ENCODE measurements around the gene KIAA1671.

The KIAA1671 gene

GRCh38 chr22:25110596-25110845, 158.0 kb downstream of the KIAA1671 start:
- Histone ChIP-seq H2AFZ (ENCODE audit: low read length) (no peak overlapping the region), H3K4me2 (ENCODE audit: low read depth, low read length, poor library complexity, severe bottlenecking) (peak overlapping the region; percentile 85), H3K4me1 (ENCODE audit: insufficient read depth, low read length, poor library complexity, severe bottlenecking) (peaks cover 8% of the 10 kb centered on the region), H3K9me3 (ENCODE audit: insufficient read depth, low read depth, low read length) (no peaks in the 10 kb centered on the region), H3F3A (ENCODE audit: low read depth) (no peaks in the 10 kb centered on the region), H3K9ac (ENCODE audit: low read depth, low read length, poor library complexity, severe bottlenecking) (no peak overlapping the region), H3K79me2 (ENCODE audit: insufficient read depth, low read length) (no peaks in the 10 kb centered on the region), H3K9me2 (replicated peaks; ENCODE audit: low read depth, low read length) (no peaks in the 10 kb centered on the region), H3K36me3 (ENCODE audit: insufficient read depth, low read length) (no peaks in the 10 kb centered on the region), H3K4me3 (ENCODE audit: low read length, poor library complexity, severe bottlenecking) (peak overlapping the region; percentile 73), H3K27me3 (ENCODE audit: insufficient read depth, low read length, poor library complexity, severe bottlenecking) (no peaks in the 10 kb centered on the region), H4K20me1 (ENCODE audit: insufficient read depth, low read length, poor library complexity, severe bottlenecking) (no peaks in the 10 kb centered on the region)
- TF ChIP-seq EZH2phosphoT487 (IDR thresholded peaks at IDR 0.05; ENCODE audit: borderline replicate concordance) (no peak), CTCF (conservative IDR thresholded peaks at IDR 0.05; ENCODE audit: low read length) (no peak)

- Histone ChIP-seq H3K4me1 (ENCODE audit: insufficient read depth, low read length, poor library complexity, severe bottlenecking) (peaks cover 8% of the 10 kb centered on the region), H3K9me3 (ENCODE audit: insufficient read depth, low read depth, low read length) (no peaks in the 10 kb centered on the region), H3K4me3 (ENCODE audit: low read length, poor library complexity, severe bottlenecking) (peak overlapping the region; percentile 73), H3K9me2 (replicated peaks; ENCODE audit: low read depth, low read length) (no peaks in the 10 kb centered on the region), H4K20me1 (ENCODE audit: insufficient read depth, low read length, poor library complexity, severe bottlenecking) (no peaks in the 10 kb centered on the region), H3K36me3 (ENCODE audit: insufficient read depth, low read length) (no peaks in the 10 kb centered on the region), H3K27me3 (ENCODE audit: insufficient read depth, low read length, poor library complexity, severe bottlenecking) (no peaks in the 10 kb centered on the region), H3K4me2 (ENCODE audit: low read depth, low read length, poor library complexity, severe bottlenecking) (peak overlapping the region; percentile 85), H3K79me2 (ENCODE audit: insufficient read depth, low read length) (no peaks in the 10 kb centered on the region), H2AFZ (ENCODE audit: low read length) (peak overlapping the region; percentile 87), H3F3A (ENCODE audit: low read depth) (no peaks in the 10 kb centered on the region), H3K9ac (ENCODE audit: low read depth, low read length, poor library complexity, severe bottlenecking) (peak overlapping the region; percentile 33)
- TF ChIP-seq EZH2phosphoT487 (IDR thresholded peaks at IDR 0.05; ENCODE audit: borderline replicate concordance) (no peak), CTCF (conservative IDR thresholded peaks at IDR 0.05; ENCODE audit: low read length) (peak; percentile 62)
These were observed 158.5 kb downstream of the KIAA1671 start for GRCh38 chr22:25110846-25111578.

GRCh38 chr22:25111579-25112517, 159.3 kb downstream of the KIAA1671 start:
- Histone ChIP-seq H3K4me2 (ENCODE audit: low read depth, low read length, poor library complexity, severe bottlenecking) (peak overlapping the region; percentile 85), H3F3A (ENCODE audit: low read depth) (no peaks in the 10 kb centered on the region), H3K79me2 (ENCODE audit: insufficient read depth, low read length) (no peaks in the 10 kb centered on the region), H3K27me3 (ENCODE audit: insufficient read depth, low read length, poor library complexity, severe bottlenecking) (no peaks in the 10 kb centered on the region), H3K9me2 (replicated peaks; ENCODE audit: low read depth, low read length) (no peaks in the 10 kb centered on the region), H2AFZ (ENCODE audit: low read length) (peak overlapping the region; percentile 87), H3K4me3 (ENCODE audit: low read length, poor library complexity, severe bottlenecking) (peak overlapping the region; percentile 73), H3K4me1 (ENCODE audit: insufficient read depth, low read length, poor library complexity, severe bottlenecking) (peaks cover 8% of the 10 kb centered on the region), H3K36me3 (ENCODE audit: insufficient read depth, low read length) (no peaks in the 10 kb centered on the region), H4K20me1 (ENCODE audit: insufficient read depth, low read length, poor library complexity, severe bottlenecking) (no peaks in the 10 kb centered on the region), H3K9me3 (ENCODE audit: insufficient read depth, low read depth, low read length) (no peaks in the 10 kb centered on the region), H3K9ac (ENCODE audit: low read depth, low read length, poor library complexity, severe bottlenecking) (peak overlapping the region; percentile 33)
- TF ChIP-seq EZH2phosphoT487 (IDR thresholded peaks at IDR 0.05; ENCODE audit: borderline replicate concordance) (no peak), CTCF (conservative IDR thresholded peaks at IDR 0.05; ENCODE audit: low read length) (no peak)

Measured in Loucy (cell line).